Measurements from ENCODE around the gene ZNF408.

Gene ZNF408

GRCh38 chr11:46676436-46677158 is 24.2 kb upstream of the ZNF408 start:
- DNase-seq = no peak

GRCh38 chr11:46677169-46677568 is 23.7 kb upstream of the ZNF408 start:
- no peak for DNase-seq

GRCh38 chr11:46677991-46678740 is 22.7 kb upstream of the ZNF408 start:
- DNase-seq = no peak

GRCh38 chr11:46678741-46679130 is 22.1 kb upstream of the ZNF408 start:
- DNase-seq = no peak

- no peak for DNase-seq
These were observed 21.3 kb upstream of the ZNF408 start for GRCh38 chr11:46679241-46680163.

- no peak for DNase-seq
These were observed 20.6 kb upstream of the ZNF408 start for GRCh38 chr11:46680164-46680760.

- DNase-seq = no peak
These were observed 20.0 kb upstream of the ZNF408 start for GRCh38 chr11:46680815-46681214.

GRCh38 chr11:46681814-46682213 is 19.0 kb upstream of the ZNF408 start:
- no peak for DNase-seq

GRCh38 chr11:46682773-46683752 is 17.8 kb upstream of the ZNF408 start:
- DNase-seq = no peak

- no peak for DNase-seq
These were observed 16.5 kb upstream of the ZNF408 start for GRCh38 chr11:46684367-46684766.

GRCh38 chr11:46686886-46687795 is 13.7 kb upstream of the ZNF408 start:
- DNase-seq = no peak

GRCh38 chr11:46690702-46691101 is 10.1 kb upstream of the ZNF408 start:
- no peak for DNase-seq

- DNase-seq = no peak
These were observed 8.4 kb upstream of the ZNF408 start for GRCh38 chr11:46692450-46692849.

GRCh38 chr11:46693597-46694012 is 7.2 kb upstream of the ZNF408 start:
- DNase-seq = no peak

GRCh38 chr11:46694072-46694471 is 6.8 kb upstream of the ZNF408 start:
- DNase-seq = no peak

GRCh38 chr11:46694607-46695006 is 6.2 kb upstream of the ZNF408 start:
- DNase-seq = no peak

- DNase-seq = no peak
These were observed 5.3 kb upstream of the ZNF408 start for GRCh38 chr11:46695345-46696211.

- DNase-seq = no peak
These were observed 4.6 kb upstream of the ZNF408 start for GRCh38 chr11:46696212-46696558.

GRCh38 chr11:46697303-46697702 is 3.5 kb upstream of the ZNF408 start:
- no peak for DNase-seq

GRCh38 chr11:46697723-46698122 is 3.1 kb upstream of the ZNF408 start:
- no peak for DNase-seq
